Bronchial smooth muscle cell (primary cell): ENCODE data around the gene IGFLR1. TPM values are rescaled to one million over a fixed set of nuclear protein-coding genes. Genes with fewer than 3 reads are reported as not detected.

Experiments
- total RNA-seq: library from RNA; depleted of rRNA; stranded (reverse); fragments of >200 nt; gene quantifications from 2 replicates; pipeline ENCODE4 v1.2.1, GENCODE V29; 2014

Gene IGFLR1, protein sequence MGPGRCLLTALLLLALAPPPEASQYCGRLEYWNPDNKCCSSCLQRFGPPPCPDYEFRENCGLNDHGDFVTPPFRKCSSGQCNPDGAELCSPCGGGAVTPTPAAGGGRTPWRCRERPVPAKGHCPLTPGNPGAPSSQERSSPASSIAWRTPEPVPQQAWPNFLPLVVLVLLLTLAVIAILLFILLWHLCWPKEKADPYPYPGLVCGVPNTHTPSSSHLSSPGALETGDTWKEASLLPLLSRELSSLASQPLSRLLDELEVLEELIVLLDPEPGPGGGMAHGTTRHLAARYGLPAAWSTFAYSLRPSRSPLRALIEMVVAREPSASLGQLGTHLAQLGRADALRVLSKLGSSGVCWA
- 0.32 and 0.77 TPM in 2 replicates for total RNA-seq

GRCh38 chr19:35742121-35742724 lies at the start of gene IGFLR1:
Gene IGFLR1, minus strand, starts transcription at chr19:35742452. Its CDS starts 1,272 bp downstream, at chr19:35741180.

GRCh38 chr19:35775298-35776101 lies 33.2 kb upstream of the IGFLR1 start, which contains the start of gene ARHGAP33:
Gene ARHGAP33, plus strand, starts transcription at chr19:35775564. Its CDS starts 95 bp downstream, at chr19:35775659.

GRCh38 chr19:35757749-35758608 lies 15.7 kb upstream of the IGFLR1 start, which contains the start of gene PROSER3:
Gene PROSER3, plus strand, starts transcription at chr19:35758176. Its CDS starts 40 bp downstream, at chr19:35758216.

GRCh38 chr19:35756377-35757230 lies 14.4 kb upstream of the IGFLR1 start, which contains the start of gene HSPB6:
Gene HSPB6, minus strand, starts transcription at chr19:35757029. Its CDS starts 21 bp downstream, at chr19:35757008.

DNA sequence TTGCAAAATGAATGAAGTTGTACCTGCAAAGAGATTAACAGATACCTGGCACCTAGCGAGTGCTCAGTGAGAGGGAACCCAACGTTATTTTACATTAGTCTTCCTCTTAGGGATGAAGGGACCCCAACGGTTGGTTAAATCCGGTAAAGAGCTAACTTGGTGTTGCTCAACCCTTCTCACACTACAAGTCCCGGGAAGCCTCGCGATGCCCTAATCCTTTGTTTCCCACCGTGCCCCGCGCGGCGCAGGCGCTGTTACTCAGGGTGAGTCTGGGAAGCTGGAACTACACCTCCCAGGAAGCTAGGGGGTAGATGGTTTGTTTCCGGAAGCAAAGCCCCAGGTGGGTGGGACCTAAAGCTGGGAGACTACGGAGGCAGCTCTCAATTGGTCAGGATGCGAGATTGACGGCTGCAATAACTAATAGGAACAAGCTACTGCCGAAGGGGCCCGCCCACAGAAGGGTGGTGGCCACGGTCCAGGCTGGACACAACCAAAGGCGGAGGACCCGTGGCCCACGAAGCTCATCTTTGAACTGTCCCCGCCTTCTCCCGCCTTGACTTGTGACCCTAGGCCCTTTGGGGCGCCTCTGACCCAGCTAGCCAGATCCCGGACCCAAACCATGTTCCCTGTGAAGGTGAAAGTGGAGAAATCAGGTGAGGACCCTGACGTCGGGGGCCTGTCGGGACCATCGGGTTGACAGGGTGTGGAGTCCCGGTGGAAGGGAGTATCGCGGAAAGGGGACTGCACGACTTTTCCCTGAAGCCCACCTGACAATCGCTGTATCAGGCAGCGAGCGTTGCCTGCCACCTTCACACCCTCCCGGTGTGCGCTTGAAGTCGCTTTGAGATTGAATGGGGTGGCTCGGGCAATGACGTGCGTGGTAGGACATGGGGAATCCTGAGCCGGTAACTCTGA lies 6.1 kb upstream of the IGFLR1 start, which contains the start of gene LIN37:
TSS of gene LIN37 (plus strand) at position 471 of the 915 bp plus-strand sequence. CDS start at position 620, 149 bp downstream.

DNA sequence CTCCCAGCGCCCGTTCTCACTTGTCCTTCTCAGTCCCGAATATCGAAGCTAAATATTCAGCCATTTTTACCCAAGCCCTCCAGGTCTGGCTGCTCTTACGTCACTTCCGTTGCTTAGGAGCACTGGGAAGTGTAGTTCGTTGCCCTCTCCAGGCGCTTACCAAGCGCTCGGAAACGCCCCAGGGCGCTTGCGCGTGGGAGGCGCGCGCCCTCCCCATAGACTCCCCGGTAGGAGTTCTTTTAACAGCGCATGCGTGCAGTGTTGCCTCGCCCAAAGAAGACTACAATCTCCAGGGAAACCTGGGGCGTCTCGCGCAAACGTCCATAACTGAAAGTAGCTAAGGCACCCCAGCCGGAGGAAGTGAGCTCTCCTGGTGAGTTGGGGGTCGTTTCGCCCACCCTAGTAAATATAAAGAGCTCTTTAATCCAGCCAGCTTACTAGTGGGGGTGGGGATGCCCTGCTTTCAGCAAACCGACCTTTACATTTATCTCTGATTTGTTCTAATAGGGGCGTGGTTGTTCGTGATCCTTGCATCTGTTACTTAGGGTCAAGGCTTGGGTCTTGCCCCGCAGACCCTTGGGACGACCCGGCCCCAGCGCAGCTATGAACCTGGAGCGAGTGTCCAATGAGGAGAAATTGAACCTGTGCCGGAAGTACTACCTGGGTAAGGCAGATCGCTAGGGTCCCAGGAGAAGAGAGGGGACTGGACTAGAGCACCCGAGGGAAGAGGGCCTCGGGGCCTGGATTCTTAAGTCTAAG lies 3.3 kb upstream of the IGFLR1 start, which contains the start of the genes PSENEN and U2AF1L4:
TSS of gene PSENEN (plus strand) at position 324 of the 759 bp plus-strand sequence. CDS start at position 604, 280 bp downstream.
TSS of gene U2AF1L4 (minus strand) at position 91 of the 759 bp plus-strand sequence. CDS start at position 64, 27 bp downstream.

DNA sequence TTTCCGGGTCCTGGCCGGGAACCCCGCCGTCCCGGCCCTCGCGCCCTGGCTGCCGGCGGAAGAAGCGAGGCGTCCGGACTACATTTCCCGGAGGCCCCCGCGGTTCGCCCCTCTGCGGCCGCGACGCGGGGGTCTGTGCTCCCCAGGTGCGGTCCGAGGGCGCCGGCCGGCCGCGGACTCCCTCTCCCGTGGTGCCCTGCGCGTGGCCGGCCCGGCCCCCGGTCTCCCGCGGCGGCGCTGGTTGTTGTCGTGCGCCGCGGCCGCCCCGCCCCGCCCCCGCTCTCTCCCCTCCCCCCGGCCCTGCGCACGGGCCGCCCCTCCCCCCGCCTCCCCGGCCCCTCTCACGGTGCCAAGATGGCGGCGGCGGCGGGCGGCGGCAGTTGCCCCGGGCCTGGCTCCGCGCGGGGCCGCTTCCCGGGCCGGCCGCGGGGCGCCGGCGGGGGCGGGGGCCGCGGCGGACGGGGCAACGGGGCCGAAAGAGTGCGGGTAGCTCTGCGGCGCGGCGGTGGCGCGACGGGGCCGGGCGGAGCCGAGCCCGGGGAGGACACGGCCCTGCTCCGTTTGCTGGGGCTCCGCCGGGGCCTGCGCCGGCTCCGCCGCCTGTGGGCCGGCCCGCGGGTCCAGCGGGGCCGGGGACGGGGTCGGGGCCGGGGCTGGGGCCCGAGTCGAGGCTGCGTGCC lies 24.4 kb downstream of the IGFLR1 start, which contains the start of gene KMT2B:
TSS of gene KMT2B (plus strand) at position 339 of the 680 bp plus-strand sequence. CDS start at position 355, 16 bp downstream.

GRCh38 chr19:35704218-35704617 lies 38.0 kb downstream of the IGFLR1 start, which contains the start of gene ZBTB32:
Gene ZBTB32, plus strand, starts transcription at chr19:35704558. Its CDS starts 10,069 bp downstream, at chr19:35714627.

Other genes starting within 250 kb of the IGFLR1 start
- gene DMKN, start 228.8 kb downstream of the IGFLR1 start, total RNA-seq = 6.6 and 8.4 TPM in 2 replicates
- gene SBSN, start 214.1 kb downstream of the IGFLR1 start, total RNA-seq = 4.7 and 5.2 TPM in 2 replicates
- gene GAPDHS, start 209.0 kb downstream of the IGFLR1 start, total RNA-seq = not detected in 2 replicates
- gene TMEM147, start 196.8 kb downstream of the IGFLR1 start, total RNA-seq = 79.0 and 82.8 TPM in 2 replicates
- gene ATP4A, start 178.8 kb downstream of the IGFLR1 start, total RNA-seq = not detected in 2 replicates
- not detected in 2 replicates for gene PMIS2, start 156.3 kb downstream of the IGFLR1 start, total RNA-seq
- gene HAUS5, start 129.7 kb downstream of the IGFLR1 start, total RNA-seq = 3.7 and 3.8 TPM in 2 replicates
- 19.0 and 29.5 TPM in 2 replicates for gene RBM42, start 113.4 kb downstream of the IGFLR1 start, total RNA-seq
- gene ETV2, start 100.7 kb downstream of the IGFLR1 start, total RNA-seq = 0.17 and 0.63 TPM in 2 replicates
- 531 and 566 TPM in 2 replicates for gene COX6B1, start 94.1 kb downstream of the IGFLR1 start, total RNA-seq
- not detected in 2 replicates for gene UPK1A, start 75.9 kb downstream of the IGFLR1 start, total RNA-seq
- gene ZBTB32, start 37.9 kb downstream of the IGFLR1 start, total RNA-seq = not detected in 2 replicates
- 2.7 and 6.8 TPM in 2 replicates for gene KMT2B, start 24.4 kb downstream of the IGFLR1 start, total RNA-seq
- 10.7 and 10.9 TPM in 2 replicates for gene U2AF1L4, start 3.0 kb upstream of the IGFLR1 start, total RNA-seq
- 9.1 and 11.3 TPM in 2 replicates for gene PSENEN, start 3.2 kb upstream of the IGFLR1 start, total RNA-seq
- gene LIN37, start 6.1 kb upstream of the IGFLR1 start, total RNA-seq = 11.2 and 11.8 TPM in 2 replicates
- 96.5 and 248 TPM in 2 replicates for gene HSPB6, start 14.6 kb upstream of the IGFLR1 start, total RNA-seq
- gene PROSER3, start 15.7 kb upstream of the IGFLR1 start, total RNA-seq = 2.9 and 3.2 TPM in 2 replicates
- gene ARHGAP33, start 33.1 kb upstream of the IGFLR1 start, total RNA-seq = 5.0 and 7.9 TPM in 2 replicates
- not detected in 2 replicates for gene PRODH2, start 70.4 kb upstream of the IGFLR1 start, total RNA-seq
- 0.16 TPM in 1 of 2 replicates, not detected in the other for gene NPHS1, start 110.1 kb upstream of the IGFLR1 start, total RNA-seq
- 0.09 TPM in 1 of 2 replicates, not detected in the other for gene KIRREL2, start 114.5 kb upstream of the IGFLR1 start, total RNA-seq
- 6.0 and 11.0 TPM in 2 replicates for gene APLP1, start 126.1 kb upstream of the IGFLR1 start, total RNA-seq
- gene NFKBID, start 158.1 kb upstream of the IGFLR1 start, total RNA-seq = 2.2 and 4.9 TPM in 2 replicates
- 2.5 and 3.2 TPM in 2 replicates for gene HCST, start 160.1 kb upstream of the IGFLR1 start, total RNA-seq
- gene TYROBP, start 165.8 kb upstream of the IGFLR1 start, total RNA-seq = not detected in 2 replicates
- gene LRFN3, start 193.9 kb upstream of the IGFLR1 start, total RNA-seq = 1.4 and 1.6 TPM in 2 replicates